Smooth muscle cell of the brain vasculature (primary cell): ENCODE results near the gene B9D2.
"Not testable (repeated sequence)": the region's sequence is repeated elsewhere in the genome, so short reads cannot be mapped to it uniquely, and the experiment has no call there.

ENCODE experiments used
- DNase-seq: peaks from one replicate; pipeline ENCODE4 v3.0.0-alpha.2; 2012; ENCODE audit warnings: low read depth, low spot score

Gene B9D2

DNA sequence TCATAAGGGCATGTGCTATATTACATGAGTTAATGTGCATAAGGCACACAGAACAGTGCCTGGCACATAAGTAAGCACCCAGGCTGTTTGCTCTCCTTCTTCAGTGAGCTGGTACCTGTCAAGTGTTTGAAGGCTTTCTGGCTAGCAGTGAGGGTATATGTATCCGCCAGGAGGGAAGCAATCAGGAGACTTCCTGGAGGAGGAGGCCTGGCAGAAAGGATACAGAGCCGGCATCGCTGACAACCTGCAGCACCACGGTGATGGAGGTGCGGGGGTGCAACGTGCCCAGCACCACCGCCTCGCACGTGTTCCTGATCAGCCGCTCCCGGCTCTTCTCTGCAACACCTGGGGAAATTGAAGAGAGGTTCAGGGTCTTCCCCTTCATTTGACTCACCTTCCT, 27.7 kb upstream of the B9D2 start:
- DNase-seq, result no peak

DNA sequence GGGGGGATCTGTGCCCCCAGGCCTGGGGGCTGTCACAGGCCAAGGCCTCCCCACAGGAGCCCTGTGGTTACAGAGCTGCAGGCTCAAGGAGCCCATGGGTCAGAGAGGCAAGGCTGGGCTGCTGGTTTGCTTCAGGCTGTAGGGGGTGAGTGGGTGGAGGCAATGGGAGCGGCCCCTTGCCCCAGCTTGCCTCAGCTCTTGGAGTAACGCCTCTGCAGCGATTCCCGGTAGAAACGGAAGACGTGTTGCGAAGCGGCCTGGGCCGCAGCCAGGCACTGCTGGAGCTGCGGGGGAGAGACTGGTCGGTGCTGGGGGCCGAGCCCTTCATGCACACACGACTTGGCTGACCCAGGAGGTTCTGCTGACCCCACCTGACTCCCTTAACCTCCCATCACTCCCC, 22.5 kb upstream of the B9D2 start:
- DNase-seq, result no peak

GRCh38 chr19:41384351-41384750, 20.4 kb upstream of the B9D2 start:
- DNase-seq, result no peak

DNA sequence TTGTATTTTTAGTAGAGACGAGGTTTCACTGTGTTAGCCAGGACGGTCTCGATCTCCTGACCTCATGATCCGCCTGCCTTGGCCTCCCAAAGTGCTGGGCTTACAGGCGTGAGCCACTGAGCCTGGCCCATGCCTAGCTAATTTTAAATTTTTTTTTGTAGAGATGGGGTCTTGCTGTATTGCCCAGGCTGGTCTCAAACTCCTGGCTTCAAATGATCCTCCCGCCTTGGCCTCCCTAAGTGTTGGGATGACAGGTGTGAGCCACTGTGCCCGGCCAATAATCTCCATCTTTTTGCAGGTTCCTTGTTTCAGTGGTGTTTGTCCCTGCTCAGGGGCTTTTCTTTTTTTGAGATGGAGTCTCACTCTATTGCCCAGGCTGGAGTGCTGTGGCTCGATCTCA, 17.6 kb upstream of the B9D2 start:
- not testable (repeated sequence) for DNase-seq

DNA sequence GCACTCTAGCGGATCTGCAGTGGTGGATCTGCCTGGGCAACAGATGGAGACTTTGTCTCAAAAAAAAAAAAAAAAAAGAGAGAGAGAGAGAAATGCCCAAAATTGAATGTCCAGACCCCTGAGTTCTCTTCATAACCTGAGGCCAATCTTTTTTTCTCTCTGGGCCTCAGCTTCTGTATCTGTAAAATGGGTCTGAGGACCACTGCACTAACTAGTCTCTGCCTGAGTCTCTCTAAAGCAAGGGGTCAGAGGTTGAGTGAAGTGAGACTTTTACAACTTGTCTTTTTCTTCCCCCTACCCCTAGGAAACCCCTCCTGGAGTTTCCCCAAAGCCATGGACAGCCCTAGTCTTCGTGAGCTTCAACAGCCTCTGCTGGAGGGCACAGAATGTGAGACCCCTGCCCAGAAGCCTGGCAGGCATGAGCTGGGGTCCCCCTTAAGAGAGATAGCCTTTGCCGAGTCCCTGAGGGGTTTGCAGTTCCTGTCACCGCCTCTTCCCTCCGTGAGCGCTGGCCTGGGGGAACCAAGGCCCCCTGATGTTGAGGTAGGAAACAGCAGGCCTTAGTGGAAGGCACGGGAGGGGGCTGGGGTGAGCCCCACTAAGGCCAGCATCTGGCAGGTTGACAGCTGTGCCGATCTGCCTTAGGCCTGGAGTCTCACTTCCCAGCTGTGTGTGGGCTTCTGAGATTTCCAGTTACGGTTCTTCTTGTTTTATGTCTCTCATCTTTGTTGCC, 14.2 kb upstream of the B9D2 start:
- no peak for DNase-seq

- no peak for DNase-seq
Observed at GRCh38 chr19:41376998-41377365, 13.0 kb upstream of the B9D2 start.

DNA sequence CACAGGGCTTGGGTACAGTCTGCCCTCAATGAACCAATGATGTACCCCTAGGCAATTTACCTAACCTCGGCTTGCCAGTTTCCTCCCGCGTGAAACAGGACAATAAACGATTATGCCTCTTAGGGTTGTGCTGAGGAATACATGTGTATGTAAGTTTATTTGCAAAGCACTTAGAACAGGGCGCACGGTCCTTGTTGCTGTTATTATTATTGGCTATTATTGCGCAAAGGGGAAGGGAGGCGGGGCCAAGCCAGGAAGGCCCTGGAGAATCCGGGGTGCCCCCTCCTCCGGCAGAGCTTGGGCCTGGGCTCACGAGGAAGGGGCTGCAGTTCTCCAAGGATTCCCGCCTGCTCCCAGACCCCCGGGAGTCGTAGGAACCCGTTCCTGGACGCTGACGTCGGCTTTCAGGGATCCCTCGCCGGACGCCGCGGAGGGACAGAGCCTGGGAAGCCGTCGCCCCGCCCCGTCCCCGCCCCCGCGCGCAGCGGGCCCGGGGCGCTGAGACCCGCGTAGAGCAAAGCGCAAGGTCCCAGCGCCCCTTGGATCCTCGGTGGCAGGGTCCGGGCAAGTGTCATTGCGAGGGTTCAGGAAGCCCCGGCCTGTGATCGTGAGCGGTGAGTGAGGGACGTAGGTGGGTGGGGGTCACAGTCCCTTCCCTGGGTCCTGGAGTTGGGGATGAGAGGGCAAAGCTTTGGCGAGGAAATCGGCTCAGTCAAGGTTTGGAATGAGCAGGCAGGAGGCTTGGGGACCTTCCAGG, 12.5 kb upstream of the B9D2 start, which contains the start of gene TMEM91:
Gene TMEM91, plus strand, starts transcription at position 293 of the 757 bp plus-strand sequence. CDS start 1,777 bp downstream, outside the sequence.
- DNase-seq, result no peak

DNA sequence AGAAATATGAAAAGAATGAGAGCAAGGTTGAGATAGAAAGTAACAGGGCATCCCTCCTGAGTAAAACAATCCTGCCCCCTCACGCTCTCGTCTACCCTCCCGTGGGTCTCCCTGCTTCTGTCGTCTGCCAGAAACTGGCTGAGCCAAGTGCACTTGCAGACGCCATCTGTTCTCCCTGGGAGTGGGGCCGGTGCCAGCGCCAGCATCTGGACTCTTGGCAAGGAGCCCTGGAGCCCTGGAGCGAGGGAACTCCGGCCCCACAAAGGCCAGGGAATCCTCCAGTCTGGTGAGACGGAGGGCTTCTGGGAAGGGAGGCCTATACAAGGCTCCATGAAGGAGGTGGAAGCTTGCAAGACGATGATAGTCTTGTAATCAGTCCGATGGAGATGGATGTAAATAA, 10.0 kb upstream of the B9D2 start:
- peak; percentile 93 for DNase-seq

- no peak for DNase-seq
Observed at GRCh38 chr19:41372501-41372900, 8.6 kb upstream of the B9D2 start.

DNA sequence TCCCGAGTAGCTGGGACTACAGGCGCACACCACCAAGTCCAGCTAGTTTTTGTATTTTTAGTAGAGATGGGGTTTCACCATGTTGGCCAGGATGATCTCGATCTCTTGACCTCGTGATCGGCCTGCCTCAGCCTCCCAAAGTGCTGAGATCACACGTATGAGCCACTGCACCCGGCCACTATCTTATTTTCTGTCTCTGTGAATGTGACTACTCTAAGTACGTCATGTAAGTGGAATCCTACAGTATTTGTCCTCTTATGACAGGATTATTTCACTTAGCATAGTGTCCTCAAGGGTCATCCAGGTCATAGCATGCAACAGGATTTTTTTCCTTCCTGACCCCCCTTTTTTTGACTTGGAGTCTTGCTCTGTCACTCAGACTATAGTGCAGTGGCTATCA, 7.6 kb upstream of the B9D2 start:
- DNase-seq, result no peak

- not testable (repeated sequence) for DNase-seq
Observed at GRCh38 chr19:41371119-41371518, 7.2 kb upstream of the B9D2 start.

- DNase-seq, result no peak
Observed at GRCh38 chr19:41369769-41370168, 5.8 kb upstream of the B9D2 start.

- DNase-seq, result no peak
Observed at GRCh38 chr19:41367848-41368301, 3.9 kb upstream of the B9D2 start.

DNA sequence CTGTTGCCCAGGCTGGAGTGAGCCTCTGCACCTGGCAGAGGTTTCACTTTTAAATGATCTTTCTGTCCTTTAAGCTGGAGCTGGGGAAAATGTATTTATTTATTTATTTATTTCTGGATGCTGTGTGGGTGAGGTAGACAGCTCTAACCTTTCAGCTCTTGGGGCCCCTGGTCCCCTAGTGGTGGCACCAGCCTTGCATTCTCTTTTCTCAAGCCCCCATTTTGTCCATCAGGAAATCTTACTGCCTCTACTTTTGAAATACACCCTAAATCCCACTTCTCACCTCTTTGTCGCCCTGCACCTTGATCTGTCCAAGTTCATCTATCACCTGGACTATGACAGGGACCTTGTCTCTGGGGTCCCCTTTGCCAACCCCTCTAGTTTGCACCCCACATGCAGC, 2.1 kb upstream of the B9D2 start:
- DNase-seq, result no peak

DNA sequence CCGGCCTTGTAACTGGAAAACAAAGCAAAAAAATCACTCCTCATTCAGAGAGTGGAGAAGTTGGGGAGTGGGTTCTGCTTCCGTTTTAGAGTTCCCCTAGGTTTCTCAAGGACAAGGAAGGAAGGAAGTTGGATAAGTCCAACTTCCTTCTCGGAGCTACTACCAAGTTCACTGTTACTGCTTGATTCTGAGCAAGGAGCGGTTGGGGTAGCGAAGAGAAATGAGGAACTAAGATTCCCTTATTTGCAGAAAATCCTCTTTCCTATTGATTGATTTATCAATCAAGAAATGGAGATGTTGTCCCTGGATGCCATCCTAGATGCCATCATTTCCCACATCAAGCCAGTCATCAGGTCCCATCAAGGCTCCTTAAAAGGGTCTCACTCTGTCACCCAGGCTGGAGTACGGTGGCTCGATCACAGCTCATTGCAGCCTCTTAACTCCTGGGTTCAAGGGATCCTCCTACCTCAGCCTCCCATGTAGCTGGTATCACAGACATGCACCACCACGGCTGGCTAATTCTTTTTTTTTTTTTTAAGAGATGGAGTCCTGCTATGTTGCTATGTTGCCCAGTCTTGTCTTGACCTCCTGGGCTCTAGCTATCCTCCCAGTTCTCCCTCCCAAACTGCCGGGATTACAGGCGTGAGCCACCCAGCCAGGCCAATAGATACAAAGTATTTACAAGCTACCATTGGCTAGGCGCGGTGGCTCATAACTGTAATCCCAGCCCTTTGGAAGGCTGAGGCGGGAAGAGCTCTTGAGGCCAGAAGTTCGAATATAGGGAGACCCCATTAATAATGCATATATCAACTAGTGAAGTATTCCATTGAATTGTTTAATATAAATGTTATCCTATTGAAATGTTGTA, 809 bp upstream of the B9D2 start:
- DNase-seq, result no peak

DNA sequence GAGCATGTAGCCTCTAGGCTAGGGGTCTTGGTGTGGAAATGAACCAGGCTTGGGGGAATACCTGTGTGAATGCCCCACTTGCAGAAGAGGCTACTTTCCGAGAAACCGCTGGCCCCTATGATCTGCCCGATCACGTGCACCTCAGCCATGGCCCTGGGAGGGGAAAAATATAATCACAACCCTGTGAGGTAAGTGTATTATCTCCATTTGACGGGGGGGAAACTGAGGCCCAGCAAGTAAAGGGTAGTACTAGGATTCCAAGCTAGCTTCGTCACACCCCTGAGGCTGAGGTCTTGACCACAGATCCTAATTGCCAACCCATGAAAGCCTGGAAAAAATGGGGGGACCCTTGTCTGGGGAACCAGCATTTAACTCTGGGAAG, 587 bp downstream of the B9D2 start:
- no peak for DNase-seq

- no peak for DNase-seq
Observed at GRCh38 chr19:41362143-41362847, 1.7 kb downstream of the B9D2 start.

DNA sequence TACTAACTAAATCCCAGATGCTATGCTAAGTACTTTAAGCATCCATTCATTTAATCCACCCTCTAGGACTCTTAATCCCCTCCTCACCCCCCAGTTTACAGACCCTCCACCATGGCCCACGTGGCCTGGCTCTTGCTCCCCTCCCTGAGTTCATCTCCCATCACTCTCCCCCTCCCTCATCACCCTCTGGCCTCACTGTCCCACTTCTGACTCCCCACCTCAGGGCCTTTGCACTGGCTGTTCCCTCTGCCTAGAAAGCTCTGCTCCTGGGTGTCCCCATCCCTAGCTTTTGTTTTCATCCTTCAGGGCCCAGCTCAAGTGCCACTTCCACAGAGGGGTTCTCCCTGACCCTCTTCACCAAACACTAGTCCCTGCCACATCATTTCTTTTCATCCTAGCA, 4.2 kb downstream of the B9D2 start:
- no peak for DNase-seq

DNA sequence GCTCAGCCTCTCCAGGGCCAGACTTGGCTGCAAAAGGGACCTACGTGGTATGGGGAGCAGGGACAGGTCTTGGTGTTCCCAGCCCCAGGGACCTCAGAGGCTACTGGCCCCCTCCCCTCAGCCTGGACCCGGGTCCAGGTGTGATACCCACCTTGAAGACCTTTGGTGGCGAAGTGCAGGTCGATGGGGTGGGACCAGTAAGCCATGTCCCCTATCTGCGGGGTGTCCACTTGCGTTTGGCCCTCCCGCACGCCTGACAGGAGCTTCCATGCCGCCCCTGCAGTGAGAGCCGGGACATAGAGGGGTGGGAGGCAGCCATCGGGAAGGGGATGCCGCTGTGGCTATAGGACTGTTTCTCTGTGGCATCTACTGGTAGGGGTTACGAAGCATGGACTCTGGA, 6.2 kb downstream of the B9D2 start:
- no peak for DNase-seq

GRCh38 chr19:41356984-41357739, 6.8 kb downstream of the B9D2 start:
- DNase-seq, result no peak

DNA sequence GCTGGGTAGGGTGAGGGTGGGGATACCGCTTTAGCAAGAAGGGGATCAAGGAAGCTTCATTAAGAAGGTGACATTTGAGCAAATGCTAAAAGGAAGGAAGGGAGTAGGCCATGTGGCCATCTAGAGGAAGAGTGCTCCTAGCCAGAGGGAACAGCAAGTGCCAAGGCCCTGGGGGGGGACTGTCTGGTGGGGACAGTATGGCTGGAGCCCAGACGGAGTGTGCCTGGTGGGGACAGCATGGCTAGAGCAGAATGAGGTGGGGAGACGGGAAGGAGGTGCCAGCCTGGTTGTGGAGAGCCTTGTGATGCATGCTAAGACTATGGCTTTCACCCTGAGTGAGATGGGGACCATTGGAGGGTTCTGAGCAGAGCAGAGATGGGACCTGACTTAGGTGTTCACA, 8.1 kb downstream of the B9D2 start:
- DNase-seq, result no peak
